Panc1 (cell line): Measurements from ENCODE around the gene EYS. TPM values are rescaled to one million over a fixed set of nuclear protein-coding genes. Genes with fewer than 3 reads are reported as not detected.

Source experiments
- ATAC-seq: fragments of 200-7000 bp; cut with Tn5 transposase; 2 replicates; pipeline ENCODE4 v1.9.1; 2020; ENCODE audit warnings: mild to moderate bottlenecking, moderate library complexity
- BruUV-seq: library from RNA; stranded (reverse); fragments of 400-500 nt; replicated peaks from 2 replicates; lab custom pipeline; 2021; lab: Mats Ljungman, UMichigan
- CTCF ChIA-PET: fragments of 300-600 bp; sonication (Branson Sonifier 250); formaldehyde crosslinking; loops from one replicate; lab custom pipeline; 2022; ENCODE audit warnings: antibody characterized with exemption; lab: Charles Lee
- POLR2A ChIA-PET: fragments of 300-600 bp; sonication (Branson Sonifier 250); formaldehyde crosslinking; loops from one replicate; lab custom pipeline; 2022; ENCODE audit warnings: antibody characterized with exemption; lab: Charles Lee
- DNase-seq: peaks from one replicate; pipeline ENCODE4 v3.0.0-alpha.2; 2010; ENCODE audit warnings: low read depth, low spot score
- H3K27ac ChIP-seq: 2 replicates; pipeline ENCODE4 v1.5.1; 2011; ENCODE audit warnings: mild to moderate bottlenecking, low read length, inconsistent platforms
- H3K27me3 ChIP-seq: fragments of 200-500 bp; sonication (Bioruptor generic); 2 replicates; pipeline ENCODE4 v1.6.0; 2014; ENCODE audit warnings: low read length, inconsistent platforms; ENCODE audit not compliant: control insufficient read depth, insufficient read depth
- H3K36me3 ChIP-seq: fragments of 200-500 bp; sonication (Bioruptor generic); 2 replicates; pipeline ENCODE4 v1.5.1; 2014; ENCODE audit warnings: inconsistent platforms, mild to moderate bottlenecking, low read length, moderate library complexity; ENCODE audit not compliant: control insufficient read depth, insufficient read depth
- H3K4me1 ChIP-seq: 2 replicates; pipeline ENCODE4 v1.5.1; 2011; ENCODE audit warnings: inconsistent platforms, mild to moderate bottlenecking, low read length, moderate library complexity; ENCODE audit not compliant: control insufficient read depth, insufficient read depth
- H3K4me3 ChIP-seq, 2 experiments: 2 replicates each; pipeline ENCODE4 v1.5.1; 2011 to 2012; ENCODE audit warnings: low read depth in 2 of 2, low read length in 2 of 2, mild to moderate bottlenecking in 2 of 2, inconsistent platforms in 1 of 2, moderate library complexity in 1 of 2
- H3K9me3 ChIP-seq: fragments of 200-500 bp; sonication (Bioruptor generic); 2 replicates; pipeline ENCODE4 v1.5.1; 2014; ENCODE audit warnings: low read depth, mild to moderate bottlenecking, inconsistent platforms, low read length, moderate library complexity; ENCODE audit not compliant: control insufficient read depth, insufficient read depth
- POLR2AphosphoS5 ChIP-seq: IDR thresholded peaks from 2 replicates; pipeline ENCODE4 v1.6.1; 2012; ENCODE audit warnings: mild to moderate bottlenecking, low read depth, low read length, moderate library complexity
- SIN3A ChIP-seq: IDR thresholded peaks from 2 replicates; pipeline ENCODE4 v1.6.1; 2012; ENCODE audit warnings: low read depth, mild to moderate bottlenecking, low read length, moderate library complexity, borderline replicate concordance; ENCODE audit not compliant: insufficient read depth
- TCF7L2 ChIP-seq: IDR thresholded peaks from 2 replicates; pipeline ENCODE4 v1.6.1; 2011; ENCODE audit warnings: mild to moderate bottlenecking, low read depth, low read length, inconsistent platforms
- in situ Hi-C: cut with HindIII; loops from 2 replicates; pipeline ENCODE4 v1.10.0; 2016; ENCODE audit warnings: low sequenced_read_pairs, low pct_unique_long_range_greater_than_20kb
- intact Hi-C: fragments of 100-400 bp; cut with micrococcal nuclease; formaldehyde crosslinking; loops from one replicate; pipeline ENCODE4 v1.10.0; 2022; ENCODE audit not compliant: unreplicated experiment
- total RNA-seq: library from RNA; stranded (reverse); gene quantifications from one replicate; pipeline ENCODE4 v1.2.1, GENCODE V29; 2021; ENCODE audit not compliant: unreplicated experiment
- TF ChIP-seq, protein P1 (sequence below), 2 experiments: IDR thresholded peaks; 2 replicates each; pipeline ENCODE4 v1.6.1; 2011 to 2012; ENCODE audit warnings: low read depth in 2 of 2, control low read depth in 1 of 2, low read length in 1 of 2, mild to moderate bottlenecking in 1 of 2, moderate library complexity in 1 of 2; ENCODE audit not compliant: insufficient read depth in 1 of 2
- TF ChIP-seq, protein P2 (sequence below): fragments of 450-650 bp; IDR thresholded peaks from 2 replicates; pipeline ENCODE4 v1.5.1; 2017; ENCODE audit warnings: mild to moderate bottlenecking

EYS gene
- total RNA-seq, 1 experiment from 2014 or later: not detected

DNA sequence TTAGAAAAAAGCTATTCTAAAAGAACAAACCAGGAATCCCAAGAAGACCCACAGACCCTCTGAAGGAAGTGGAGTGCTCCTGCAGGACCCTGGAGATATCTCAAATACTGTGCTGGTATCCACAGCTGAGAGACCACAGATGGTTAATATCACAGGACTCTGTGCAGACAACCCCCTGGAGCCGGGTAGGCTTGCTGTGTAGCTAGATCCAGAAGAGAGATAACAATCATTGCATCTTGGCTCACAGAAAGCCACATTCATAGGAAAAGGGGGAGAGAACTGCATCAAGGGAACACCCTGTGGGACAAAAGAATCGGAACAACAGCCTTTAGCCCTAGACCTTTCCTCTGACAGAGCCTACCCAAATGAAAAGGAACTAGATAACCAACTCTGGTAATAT is 1381.9 kb downstream of the EYS start:
- no peak for TF ChIP-seq SIN3A
- TF ChIP-seq, protein P1, sequence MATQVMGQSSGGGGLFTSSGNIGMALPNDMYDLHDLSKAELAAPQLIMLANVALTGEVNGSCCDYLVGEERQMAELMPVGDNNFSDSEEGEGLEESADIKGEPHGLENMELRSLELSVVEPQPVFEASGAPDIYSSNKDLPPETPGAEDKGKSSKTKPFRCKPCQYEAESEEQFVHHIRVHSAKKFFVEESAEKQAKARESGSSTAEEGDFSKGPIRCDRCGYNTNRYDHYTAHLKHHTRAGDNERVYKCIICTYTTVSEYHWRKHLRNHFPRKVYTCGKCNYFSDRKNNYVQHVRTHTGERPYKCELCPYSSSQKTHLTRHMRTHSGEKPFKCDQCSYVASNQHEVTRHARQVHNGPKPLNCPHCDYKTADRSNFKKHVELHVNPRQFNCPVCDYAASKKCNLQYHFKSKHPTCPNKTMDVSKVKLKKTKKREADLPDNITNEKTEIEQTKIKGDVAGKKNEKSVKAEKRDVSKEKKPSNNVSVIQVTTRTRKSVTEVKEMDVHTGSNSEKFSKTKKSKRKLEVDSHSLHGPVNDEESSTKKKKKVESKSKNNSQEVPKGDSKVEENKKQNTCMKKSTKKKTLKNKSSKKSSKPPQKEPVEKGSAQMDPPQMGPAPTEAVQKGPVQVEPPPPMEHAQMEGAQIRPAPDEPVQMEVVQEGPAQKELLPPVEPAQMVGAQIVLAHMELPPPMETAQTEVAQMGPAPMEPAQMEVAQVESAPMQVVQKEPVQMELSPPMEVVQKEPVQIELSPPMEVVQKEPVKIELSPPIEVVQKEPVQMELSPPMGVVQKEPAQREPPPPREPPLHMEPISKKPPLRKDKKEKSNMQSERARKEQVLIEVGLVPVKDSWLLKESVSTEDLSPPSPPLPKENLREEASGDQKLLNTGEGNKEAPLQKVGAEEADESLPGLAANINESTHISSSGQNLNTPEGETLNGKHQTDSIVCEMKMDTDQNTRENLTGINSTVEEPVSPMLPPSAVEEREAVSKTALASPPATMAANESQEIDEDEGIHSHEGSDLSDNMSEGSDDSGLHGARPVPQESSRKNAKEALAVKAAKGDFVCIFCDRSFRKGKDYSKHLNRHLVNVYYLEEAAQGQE (IDR thresholded peaks at IDR 0.05; ENCODE audit: insufficient read depth in 1 of 2, low read depth in 2 of 2, low read length in 1 of 2): no peak
- no peak for TF ChIP-seq TCF7L2
- TF ChIP-seq POLR2AphosphoS5: no peak
- TF ChIP-seq, protein P2, sequence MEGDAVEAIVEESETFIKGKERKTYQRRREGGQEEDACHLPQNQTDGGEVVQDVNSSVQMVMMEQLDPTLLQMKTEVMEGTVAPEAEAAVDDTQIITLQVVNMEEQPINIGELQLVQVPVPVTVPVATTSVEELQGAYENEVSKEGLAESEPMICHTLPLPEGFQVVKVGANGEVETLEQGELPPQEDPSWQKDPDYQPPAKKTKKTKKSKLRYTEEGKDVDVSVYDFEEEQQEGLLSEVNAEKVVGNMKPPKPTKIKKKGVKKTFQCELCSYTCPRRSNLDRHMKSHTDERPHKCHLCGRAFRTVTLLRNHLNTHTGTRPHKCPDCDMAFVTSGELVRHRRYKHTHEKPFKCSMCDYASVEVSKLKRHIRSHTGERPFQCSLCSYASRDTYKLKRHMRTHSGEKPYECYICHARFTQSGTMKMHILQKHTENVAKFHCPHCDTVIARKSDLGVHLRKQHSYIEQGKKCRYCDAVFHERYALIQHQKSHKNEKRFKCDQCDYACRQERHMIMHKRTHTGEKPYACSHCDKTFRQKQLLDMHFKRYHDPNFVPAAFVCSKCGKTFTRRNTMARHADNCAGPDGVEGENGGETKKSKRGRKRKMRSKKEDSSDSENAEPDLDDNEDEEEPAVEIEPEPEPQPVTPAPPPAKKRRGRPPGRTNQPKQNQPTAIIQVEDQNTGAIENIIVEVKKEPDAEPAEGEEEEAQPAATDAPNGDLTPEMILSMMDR: no peak
- no TSS peak for BruUV-seq
- ChIA-PET CTCF (no interaction called here), POLR2A (no interaction called here)
- Histone ChIP-seq H3K4me1 (no peaks in the 10 kb centered on the region), H3K4me3 (no peak overlapping the region), H3K27me3 (no peaks in the 10 kb centered on the region), H3K9me3 (no peaks in the 10 kb centered on the region), H3K36me3 (no peaks in the 10 kb centered on the region), H3K27ac (no peak overlapping the region)
- in situ Hi-C loops: no loop called here
- no peak for DNase-seq
- intact Hi-C loops: no loop called here
- no peak for ATAC-seq

DNA sequence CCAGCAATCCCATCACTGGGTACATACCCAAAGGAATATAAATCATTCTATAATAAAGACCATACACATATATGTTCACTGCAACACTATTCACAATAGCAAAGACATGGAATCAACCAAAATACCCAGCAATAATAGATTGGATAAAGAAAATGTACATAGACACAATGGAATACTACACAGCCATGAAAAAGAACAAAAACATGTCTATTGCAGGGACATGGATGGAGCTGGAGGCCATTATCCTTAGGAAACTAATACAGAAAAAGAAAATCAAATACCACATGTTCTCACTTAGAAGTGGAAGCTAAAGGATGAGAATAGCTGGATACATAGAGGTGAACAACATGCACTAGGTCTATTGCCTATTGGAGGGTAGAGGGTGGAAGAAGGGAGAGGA is 1396.8 kb downstream of the EYS start:
- Histone ChIP-seq H3K36me3 (no peaks in the 10 kb centered on the region), H3K4me3 (no peak overlapping the region), H3K4me1 (no peaks in the 10 kb centered on the region), H3K27ac (no peak overlapping the region), H3K9me3 (no peaks in the 10 kb centered on the region), H3K27me3 (no peaks in the 10 kb centered on the region)
- TF ChIP-seq, protein P1 (IDR thresholded peaks at IDR 0.05; ENCODE audit: insufficient read depth in 1 of 2, low read depth in 2 of 2, low read length in 1 of 2): no peak
- TF ChIP-seq POLR2AphosphoS5 (no peak), SIN3A (no peak), TCF7L2 (no peak)
- ChIA-PET CTCF (no interaction called here), POLR2A (no interaction called here)
- ATAC-seq (no peak), DNase-seq (no peak)
- intact Hi-C loops: no loop called here
- BruUV-seq: no TSS peak
- in situ Hi-C loops: no loop called here
